Right atrium auricular region (tissue), 2 donors: ENCODE data around the gene TMEM168. TPM values are rescaled to one million over a fixed set of nuclear protein-coding genes. Genes with fewer than 3 reads are reported as not detected.
"Not testable (repeated sequence)": the region's sequence is repeated elsewhere in the genome, so short reads cannot be mapped to it uniquely, and the experiment has no call there.

ENCODE experiments used
- DNase-seq: peaks from one replicate; pipeline ENCODE4 v3.0.0-alpha.2; 2019; ENCODE audit warnings: low spot score
- H3K27ac ChIP-seq, 2 donors: fragments of 200-600 bp; sonication (generic); 1 replicate in 1 of 2; 2 replicates in 1 of 2; pipeline ENCODE4 v1.5.1; 2016 to 2019
- H3K27me3 ChIP-seq, 2 donors: fragments of 200-600 bp; sonication (generic); one replicate each; pipeline versions ENCODE4 v1.5.1 to v1.6.0; 2017 to 2019
- H3K36me3 ChIP-seq: fragments of 200-600 bp; sonication (generic); one replicate; pipeline ENCODE4 v1.5.1; 2016
- H3K4me1 ChIP-seq, 2 donors: fragments of 200-600 bp; sonication (generic); one replicate each; pipeline versions ENCODE4 v1.5.1 to v1.6.0; 2017 to 2019
- H3K4me3 ChIP-seq, 2 donors: fragments of 200-600 bp; sonication (generic); 1 replicate in 1 of 2; 2 replicates in 1 of 2; pipeline ENCODE4 v1.5.1; 2017 to 2019; ENCODE audit warnings: mild to moderate bottlenecking in 1 of 2, moderate library complexity in 1 of 2
- H3K9me3 ChIP-seq, 2 donors: fragments of 200-600 bp; sonication (generic); one replicate each; pipeline ENCODE4 v1.5.1; 2019
- CTCF ChIP-seq, 2 donors: fragments of 200-600 bp; sonication (generic); IDR thresholded peaks; one replicate each; pipeline ENCODE4 v1.5.1; 2019; ENCODE audit warnings: antibody characterized with exemption in 2 of 2
- total RNA-seq, 2 donors: library from RNA; depleted of rRNA; stranded (reverse); fragments of >200 nt; gene quantifications; one replicate each; pipeline ENCODE4 v1.1.0, GENCODE V29; 2016

The TMEM168 gene
- total RNA-seq = 10 to 100 TPM; 15.1 to 16.8 TPM

- DNase-seq = peak; percentile 71
- Histone ChIP-seq H3K4me1 (peaks cover 0 to 16% of the 10 kb centered on the region in 2 donors), H3K27me3 (no peaks in the 10 kb centered on the region), H3K9me3 (no peaks in the 10 kb centered on the region), H3K4me3 (peak within 1 kb of the TSS; percentile 80 to 88), H3K36me3 (no peaks in the 10 kb centered on the region), H3K27ac (peak within 1 kb of the TSS; percentile 90 to 91)
- peak in 1 of 2 donors; percentile 29 for TF ChIP-seq CTCF (IDR thresholded peaks at IDR 0.05)
Measured at GRCh38 chr7:112789817-112790585, at the start of gene TMEM168. Gene TMEM168 (minus strand): TSS chr7:112790393. CDS start chr7:112784825, 5,568 bp downstream.

GRCh38 chr7:112835928-112836327 lies 45.7 kb upstream of the TMEM168 start:
- not testable (repeated sequence) for H3K27me3 ChIP-seq, DNase-seq, H3K9me3 ChIP-seq

GRCh38 chr7:112833082-112833481 lies 42.9 kb upstream of the TMEM168 start:
- H3K4me3 ChIP-seq = no peak overlapping the region
- TF ChIP-seq CTCF (IDR thresholded peaks at IDR 0.05) = no peak

More at GRCh38 chr7:112835928-112836327, 45.7 kb upstream of the TMEM168 start:
- not testable (repeated sequence) for H3K36me3 ChIP-seq, H3K4me1 ChIP-seq, H3K4me3 ChIP-seq, H3K27ac ChIP-seq

GRCh38 chr7:112830769-112831168 lies 40.6 kb upstream of the TMEM168 start:
- TF ChIP-seq CTCF (IDR thresholded peaks at IDR 0.05) = no peak
- no peaks in the 10 kb centered on the region for H3K27me3 ChIP-seq
- H3K27ac ChIP-seq = no peak overlapping the region
- H3K4me1 ChIP-seq = no peaks in the 10 kb centered on the region
- H3K9me3 ChIP-seq = peaks cover 0 to 16% of the 10 kb centered on the region in 2 donors
- no peak for DNase-seq
- peaks cover 37% of the 10 kb centered on the region for H3K36me3 ChIP-seq
- no peak overlapping the region for H3K4me3 ChIP-seq

More at GRCh38 chr7:112833082-112833481, 42.9 kb upstream of the TMEM168 start:
- H3K9me3 ChIP-seq = peaks cover 0 to 16% of the 10 kb centered on the region in 2 donors
- H3K27ac ChIP-seq = no peak overlapping the region
- H3K27me3 ChIP-seq = no peaks in the 10 kb centered on the region
- no peak for DNase-seq
- peaks cover 31% of the 10 kb centered on the region for H3K36me3 ChIP-seq
- no peaks in the 10 kb centered on the region for H3K4me1 ChIP-seq

GRCh38 chr7:112828696-112829095 lies 38.5 kb upstream of the TMEM168 start:
- no peak overlapping the region for H3K4me3 ChIP-seq
- H3K4me1 ChIP-seq = no peaks in the 10 kb centered on the region
- H3K36me3 ChIP-seq = peaks cover 37% of the 10 kb centered on the region
- DNase-seq = no peak
- peaks cover 0 to 16% of the 10 kb centered on the region in 2 donors for H3K9me3 ChIP-seq
- no peaks in the 10 kb centered on the region for H3K27me3 ChIP-seq
- H3K27ac ChIP-seq = no peak overlapping the region
- no peak for TF ChIP-seq CTCF (IDR thresholded peaks at IDR 0.05)

- Histone ChIP-seq H3K36me3 (peaks cover 12% of the 10 kb centered on the region), H3K4me1 (no peaks in the 10 kb centered on the region), H3K9me3 (no peaks in the 10 kb centered on the region), H3K27me3 (no peaks in the 10 kb centered on the region), H3K4me3 (no peak overlapping the region), H3K27ac (no peak overlapping the region)
- TF ChIP-seq CTCF (IDR thresholded peaks at IDR 0.05) = no peak
- no peak for DNase-seq
Measured at GRCh38 chr7:112821345-112821744, 31.2 kb upstream of the TMEM168 start.
